ENCODE measurements around the gene MAP4. TPM values are rescaled to one million over a fixed set of nuclear protein-coding genes. Genes with fewer than 3 reads are reported as not detected.
A peak's percentile ranks its signal among the peaks of the same experiment; 100 is the strongest.
"Not testable (repeated sequence)": the region's sequence is repeated elsewhere in the genome, so short reads cannot be mapped to it uniquely, and the experiment has no call there.

Gene MAP4
- polyA plus RNA-seq, 3 donors, result 169 to 179 (median 172) TPM

DNA sequence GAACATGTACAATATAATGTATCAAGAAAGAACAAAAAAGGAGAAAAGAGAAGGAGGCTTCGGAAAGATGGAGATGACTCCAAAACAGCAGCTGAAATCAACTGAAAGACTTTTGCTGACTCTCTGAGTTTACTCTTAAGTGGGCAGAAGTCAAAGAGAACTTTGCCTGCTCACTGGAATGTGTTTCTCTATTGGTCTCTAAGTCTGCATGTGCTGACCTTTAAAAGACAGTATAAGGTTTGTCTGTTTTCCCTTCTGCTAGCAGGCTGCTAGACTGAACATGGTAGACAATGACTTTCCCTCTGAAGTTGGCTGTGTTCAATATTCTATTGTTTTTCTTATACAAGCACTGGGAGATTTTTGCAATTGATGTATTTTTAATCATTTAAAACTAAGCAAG is 7.2 kb upstream of the MAP4 start:
- DNase-seq (ENCODE audit: extremely low read depth in 1 of 11, low read depth in 9 of 11, low spot score in 4 of 11), result no peak

DNA sequence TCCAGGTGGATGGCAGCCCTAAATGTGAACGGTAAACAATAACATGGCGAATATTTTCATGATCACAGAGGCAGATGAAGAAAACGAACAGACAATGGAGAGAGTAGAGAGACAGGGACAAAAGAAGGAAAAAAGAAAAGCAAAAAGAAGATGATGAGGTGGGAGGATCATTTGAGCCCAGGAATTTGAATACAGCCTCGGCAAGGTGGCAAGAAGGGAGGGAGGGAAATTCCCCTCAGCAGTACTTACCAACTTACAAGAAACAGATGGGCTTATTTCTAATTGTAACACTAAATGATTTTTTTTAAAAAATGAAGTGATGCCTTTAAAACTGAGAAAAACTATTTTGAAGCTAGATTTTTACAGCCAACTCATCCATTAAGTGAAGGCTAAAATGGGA is 6.0 kb upstream of the MAP4 start:
- no peak for DNase-seq (ENCODE audit: extremely low read depth in 1 of 11, low read depth in 9 of 11, low spot score in 4 of 11)

DNA sequence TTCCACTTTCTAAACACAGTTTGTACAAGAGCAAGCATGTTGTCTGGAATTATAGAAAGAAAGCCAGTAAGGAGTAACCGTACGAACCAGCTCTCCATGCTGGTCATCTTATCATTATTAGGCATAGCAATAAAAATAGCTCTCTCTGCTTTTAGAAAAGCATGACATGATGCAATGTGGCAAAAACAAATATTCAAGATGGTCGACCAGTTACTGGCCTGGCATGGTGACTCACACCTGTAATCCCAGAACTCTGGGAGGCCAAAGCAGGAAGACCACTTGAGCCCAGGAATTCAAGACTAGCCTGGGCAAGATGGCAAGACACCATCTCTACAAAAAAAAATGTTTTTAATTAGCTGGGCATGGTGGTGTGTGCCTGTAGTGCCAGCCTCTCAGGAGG is 2.6 kb upstream of the MAP4 start:
- DNase-seq (ENCODE audit: extremely low read depth in 1 of 11, low read depth in 9 of 11, low spot score in 4 of 11), result no peak

DNA sequence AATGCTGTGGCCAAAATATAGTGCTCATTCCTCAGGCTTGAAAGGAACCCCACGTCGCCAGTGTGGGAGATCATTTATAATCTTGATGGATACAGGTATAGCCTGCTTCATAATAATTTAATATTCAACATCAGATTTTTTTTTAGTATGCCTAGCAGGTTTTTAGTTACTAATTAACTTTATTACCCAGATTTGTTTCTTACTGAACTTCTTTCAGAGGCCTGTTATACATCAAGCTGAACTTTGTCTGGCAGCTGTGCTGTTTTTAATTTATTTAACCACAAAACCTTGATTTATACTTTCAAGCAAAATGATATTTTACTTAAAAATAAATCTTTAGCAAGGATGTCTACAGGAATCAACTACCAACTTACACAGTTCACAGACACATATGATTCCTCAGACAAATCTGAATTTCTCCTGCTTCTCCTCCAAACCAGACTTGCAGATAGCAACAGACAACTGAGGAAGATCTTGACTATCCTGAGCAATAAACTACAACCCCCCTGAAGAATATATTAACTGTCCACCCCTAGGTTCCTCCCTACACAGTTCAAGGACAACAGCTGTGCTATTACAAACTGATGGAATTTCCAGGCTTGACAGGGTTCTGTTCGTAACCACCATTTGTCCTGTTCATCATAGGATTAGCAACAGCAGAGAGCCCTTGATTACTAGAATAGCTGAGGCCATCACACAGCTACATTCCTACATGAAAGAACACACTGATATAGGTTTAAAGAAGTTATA is 610 bp downstream of the MAP4 start:
- peak in 9 of 11 donors; percentile 30 to 79 (median 57) for DNase-seq (ENCODE audit: extremely low read depth in 1 of 11, low read depth in 9 of 11, low spot score in 4 of 11)

- no peak for DNase-seq (ENCODE audit: extremely low read depth in 1 of 11, low read depth in 9 of 11, low spot score in 4 of 11)
These were observed 1.9 kb downstream of the MAP4 start for GRCh38 chr3:48014358-48014757.

DNA sequence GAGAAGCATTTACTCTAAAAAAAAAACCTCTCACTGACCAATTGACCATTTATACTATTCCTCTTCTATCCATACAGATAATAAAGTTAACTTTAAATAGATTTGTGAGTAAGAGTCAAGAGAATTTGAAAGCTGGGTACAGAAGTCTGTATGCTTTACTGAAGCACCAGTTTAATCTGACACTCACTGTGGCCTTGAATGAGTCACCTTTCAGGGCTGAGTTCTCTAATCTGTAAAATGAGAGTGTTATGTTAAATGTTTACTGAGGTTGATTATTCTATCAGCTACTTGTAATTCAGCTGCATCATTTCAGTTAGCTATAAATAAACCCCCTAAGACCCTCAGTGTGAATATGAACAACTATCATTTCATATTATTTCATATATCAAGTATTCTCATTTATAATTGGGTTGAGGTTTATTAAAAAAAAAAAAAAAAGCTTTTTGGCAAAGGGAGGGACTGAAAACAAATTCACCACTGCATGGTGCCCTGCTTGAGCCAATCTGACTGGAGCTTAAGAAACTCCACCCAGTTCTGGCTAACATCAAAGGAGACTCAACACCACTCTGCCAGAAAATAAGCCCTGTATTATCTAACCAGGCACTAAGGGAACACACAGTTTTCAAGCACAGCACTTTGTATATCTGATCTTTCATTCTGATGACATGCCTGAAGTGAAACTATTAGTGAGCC is 2.8 kb downstream of the MAP4 start:
- DNase-seq (ENCODE audit: extremely low read depth in 1 of 11, low read depth in 9 of 11, low spot score in 4 of 11), result peak in 1 of 11 donors; percentile 9

GRCh38 chr3:48012659-48013058 is 3.6 kb downstream of the MAP4 start:
- no peak for DNase-seq (ENCODE audit: extremely low read depth in 1 of 11, low read depth in 9 of 11, low spot score in 4 of 11)

DNA sequence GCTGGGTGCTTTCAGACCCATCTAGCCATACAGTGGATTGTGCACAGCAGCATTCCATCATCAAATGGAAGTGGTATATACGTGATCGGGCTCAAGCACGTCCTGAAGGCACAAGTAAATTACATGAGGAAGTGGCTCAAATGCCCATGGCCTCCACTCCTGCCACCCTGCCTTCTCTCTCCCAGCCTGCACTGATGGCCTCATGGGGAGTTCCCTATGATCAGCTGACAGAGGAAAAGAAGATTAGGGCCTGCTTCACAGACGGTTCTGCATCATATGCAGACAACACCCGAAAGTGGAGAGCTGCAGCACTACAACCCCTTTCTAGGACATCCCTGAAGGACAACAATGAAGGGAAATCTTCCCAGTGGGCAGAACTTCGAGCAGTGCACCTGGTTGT is 8.2 kb downstream of the MAP4 start:
- DNase-seq (ENCODE audit: extremely low read depth in 1 of 11, low read depth in 9 of 11, low spot score in 4 of 11), result not testable (repeated sequence)

- DNase-seq (ENCODE audit: extremely low read depth in 1 of 11, low read depth in 9 of 11, low spot score in 4 of 11), result not testable (repeated sequence)
These were observed 8.9 kb downstream of the MAP4 start for GRCh38 chr3:48007361-48007760.

GRCh38 chr3:48006794-48007193 is 9.4 kb downstream of the MAP4 start:
- not testable (repeated sequence) for DNase-seq (ENCODE audit: extremely low read depth in 1 of 11, low read depth in 9 of 11, low spot score in 4 of 11)

DNA sequence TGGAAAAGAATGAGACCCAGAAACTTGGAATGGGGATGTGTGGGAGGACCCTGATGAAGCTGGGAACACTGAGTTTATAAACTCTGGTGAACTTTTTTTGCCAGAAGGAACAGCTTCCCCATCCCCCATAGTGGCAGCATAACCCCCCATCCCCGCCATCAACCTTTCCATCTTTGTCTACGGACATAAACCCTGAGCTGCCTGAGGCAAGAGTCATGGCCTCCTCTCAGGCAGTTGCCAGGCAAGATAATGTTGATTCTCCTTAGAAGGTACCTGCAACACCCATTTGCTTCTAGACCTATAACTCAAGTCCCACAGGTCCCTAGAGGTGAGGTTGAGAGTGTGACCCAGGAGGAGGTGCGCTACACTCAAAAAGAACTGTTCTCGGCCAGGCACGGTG is 11.5 kb downstream of the MAP4 start:
- no peak for DNase-seq (ENCODE audit: extremely low read depth in 1 of 11, low read depth in 9 of 11, low spot score in 4 of 11)

DNA sequence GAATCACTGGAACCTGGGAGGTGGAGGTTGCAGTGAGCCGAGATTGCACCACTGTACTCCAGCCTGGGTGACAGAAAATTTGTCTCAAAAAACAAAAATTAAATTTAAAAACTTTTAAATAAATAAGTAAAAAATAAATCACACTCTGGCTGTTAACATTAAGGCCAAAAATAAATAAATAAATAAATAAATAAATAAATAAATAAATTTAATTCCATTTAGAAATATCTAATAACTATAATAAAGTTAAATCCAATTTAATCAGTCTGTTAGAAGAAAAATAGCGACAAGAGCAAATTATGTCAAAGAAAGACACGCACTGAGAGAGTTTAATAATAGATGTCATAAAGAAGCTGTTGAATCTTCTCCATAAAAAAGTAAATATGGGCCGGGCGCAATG is 13.4 kb downstream of the MAP4 start:
- DNase-seq (ENCODE audit: extremely low read depth in 1 of 11, low read depth in 9 of 11, low spot score in 4 of 11), result no peak

DNA sequence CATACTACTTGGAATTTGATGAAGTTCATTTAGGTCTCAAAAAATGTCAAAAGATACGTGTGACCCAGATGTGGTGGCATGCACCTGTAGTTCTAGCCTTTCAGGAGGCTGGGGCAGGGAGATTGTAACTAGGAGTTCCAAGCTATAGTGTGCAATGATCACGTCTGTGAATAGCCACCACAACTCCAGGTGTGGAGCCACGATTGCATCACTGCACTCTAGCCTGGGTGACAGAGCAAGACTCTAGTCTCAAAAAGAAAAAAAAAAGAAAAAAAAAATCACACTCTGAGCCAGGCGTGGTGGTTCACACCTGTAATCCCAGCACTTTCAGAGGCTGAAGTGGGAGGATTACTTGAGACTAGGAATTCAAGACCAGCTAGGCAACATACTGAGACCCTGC is 14.2 kb downstream of the MAP4 start:
- DNase-seq (ENCODE audit: extremely low read depth in 1 of 11, low read depth in 9 of 11, low spot score in 4 of 11), result no peak

DNA sequence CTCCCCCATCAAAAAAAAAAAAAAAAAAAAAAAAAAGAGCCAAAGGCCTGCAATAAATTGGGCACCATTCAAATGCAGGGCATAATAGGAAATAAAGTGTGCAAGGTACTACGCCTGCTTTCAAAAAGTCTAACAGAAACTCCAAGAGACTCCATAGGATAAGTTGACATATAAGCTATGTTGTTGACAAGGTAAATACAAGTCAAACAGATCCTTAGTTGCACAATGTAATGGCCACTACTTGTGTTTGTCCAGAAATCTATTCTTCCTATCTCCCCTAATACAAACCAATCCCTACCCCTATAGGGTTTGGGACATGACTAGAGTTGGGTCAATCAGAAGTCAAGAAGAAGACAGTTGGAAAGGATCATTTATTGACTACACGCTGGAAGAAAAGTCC is 16.0 kb downstream of the MAP4 start:
- DNase-seq (ENCODE audit: extremely low read depth in 1 of 11, low read depth in 9 of 11, low spot score in 4 of 11), result no peak

DNA sequence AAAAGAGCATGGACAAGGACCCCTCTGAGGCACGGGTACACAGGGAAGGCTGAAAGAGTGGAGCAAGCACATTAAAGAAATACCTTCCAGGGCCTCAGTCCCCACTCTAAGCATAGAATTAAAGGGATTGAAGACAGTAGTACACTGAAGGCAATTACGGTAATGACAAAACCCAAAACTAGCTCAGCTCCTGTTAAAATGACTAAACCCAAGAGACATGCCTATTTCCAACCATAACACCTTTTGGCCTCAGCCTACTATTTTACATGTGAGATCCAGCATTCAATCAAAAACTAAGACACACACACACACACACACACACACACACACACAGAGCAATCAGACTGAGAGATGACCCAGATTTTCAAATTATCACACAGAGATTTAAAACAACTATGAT is 19.8 kb downstream of the MAP4 start:
- DNase-seq (ENCODE audit: extremely low read depth in 1 of 11, low read depth in 9 of 11, low spot score in 4 of 11), result no peak

DNA sequence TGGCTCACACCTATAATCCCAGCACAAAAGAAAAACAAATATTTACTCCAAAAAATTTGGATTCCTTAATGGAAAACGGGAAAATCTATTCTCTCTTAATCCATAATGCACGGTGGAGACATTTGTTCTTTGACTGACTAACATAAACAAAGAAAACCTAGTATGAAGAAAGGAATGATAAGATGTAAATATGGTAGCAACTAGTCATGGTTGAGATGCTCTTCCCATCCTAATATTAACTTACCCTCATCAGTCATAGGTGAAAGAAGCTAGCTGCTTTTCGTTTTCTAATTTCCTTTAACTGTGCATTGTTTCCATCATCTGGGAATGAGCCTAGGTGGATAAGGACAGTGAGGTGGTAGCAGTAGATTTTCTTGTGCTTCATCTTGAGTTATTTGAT is 22.0 kb downstream of the MAP4 start:
- no peak for DNase-seq (ENCODE audit: extremely low read depth in 1 of 11, low read depth in 9 of 11, low spot score in 4 of 11)

DNA sequence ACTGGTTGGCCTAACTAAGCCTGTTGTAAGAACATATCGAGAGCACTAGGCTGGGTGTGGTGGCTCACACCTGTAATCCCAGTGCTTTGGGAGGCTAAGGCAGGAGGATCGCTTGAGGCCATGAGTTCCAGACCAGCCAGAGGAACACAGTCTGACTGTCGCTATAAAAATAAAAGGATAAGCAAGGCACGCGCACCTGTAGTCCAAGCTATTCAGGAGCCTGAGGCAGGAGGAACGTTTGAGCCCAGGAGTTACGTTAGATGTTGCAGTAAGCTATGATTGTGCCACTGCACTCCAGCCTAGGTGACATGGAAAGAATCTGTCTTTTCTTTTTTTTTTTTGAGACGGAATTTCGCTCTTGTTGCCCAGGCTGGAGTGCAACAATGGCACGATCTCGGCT is 24.9 kb downstream of the MAP4 start:
- DNase-seq (ENCODE audit: extremely low read depth in 1 of 11, low read depth in 9 of 11, low spot score in 4 of 11), result no peak

DNA sequence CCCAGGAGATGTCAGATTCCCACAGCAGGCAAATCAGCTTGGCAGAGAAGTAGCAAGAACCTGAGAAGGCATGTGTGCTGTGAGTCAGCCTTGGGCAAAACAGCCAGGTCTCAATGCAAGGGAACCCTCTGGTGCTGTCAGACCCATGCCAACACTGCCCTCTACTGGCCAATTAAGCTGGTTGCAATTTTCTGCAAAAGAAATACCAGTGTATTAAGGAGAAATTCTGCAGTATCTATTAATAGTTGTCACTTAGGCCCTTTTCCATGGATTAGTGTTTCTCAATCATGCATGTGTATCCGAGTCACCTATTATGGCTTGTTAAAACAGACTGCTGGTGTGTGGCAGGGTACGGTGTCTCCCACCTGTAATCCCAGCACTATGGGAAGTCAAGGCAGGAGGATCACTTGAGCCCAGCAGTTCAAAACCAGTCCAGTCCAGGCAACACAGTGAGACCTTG is 26.2 kb downstream of the MAP4 start:
- DNase-seq (ENCODE audit: extremely low read depth in 1 of 11, low read depth in 9 of 11, low spot score in 4 of 11), result peak; percentile 51 to 80 (median 69)

DNA sequence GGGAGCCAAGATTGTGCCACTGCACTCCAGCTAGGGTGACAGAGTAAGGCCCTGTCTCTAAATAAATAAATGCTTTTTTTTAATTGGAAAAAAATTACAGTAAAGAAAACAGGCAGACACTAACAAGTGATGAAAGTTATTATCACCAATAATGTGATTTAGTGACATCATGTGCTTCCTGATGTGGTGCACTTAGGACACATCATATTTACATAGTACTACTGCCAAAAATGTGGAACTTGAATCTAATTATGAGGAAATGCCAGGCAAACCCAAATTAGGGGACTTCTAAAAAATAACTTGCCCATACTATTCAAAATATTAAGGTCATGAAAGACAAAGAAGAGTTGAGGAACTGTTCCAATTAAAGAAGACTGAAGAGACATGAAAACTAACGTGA is 30.8 kb downstream of the MAP4 start:
- no peak for DNase-seq (ENCODE audit: extremely low read depth in 1 of 11, low read depth in 9 of 11, low spot score in 4 of 11)

- DNase-seq (ENCODE audit: extremely low read depth in 1 of 11, low read depth in 9 of 11, low spot score in 4 of 11), result no peak
These were observed 32.0 kb downstream of the MAP4 start for GRCh38 chr3:47984075-47984728.

Data from renal cortex interstitium (tissue), 11 donors.